Prostate gland (tissue), 2 donors: Measurements from ENCODE around the gene NAA38. TPM values are rescaled to one million over a fixed set of nuclear protein-coding genes. Genes with fewer than 3 reads are reported as not detected.

Source experiments
- DNase-seq: peaks from one replicate; pipeline ENCODE4 v3.0.0-alpha.2; 2019; ENCODE audit warnings: low spot score
- H3K27ac ChIP-seq, 2 donors: fragments of 200-600 bp; sonication (generic); 2 replicates each; pipeline ENCODE4 v1.5.1; 2017 to 2019
- H3K27me3 ChIP-seq: fragments of 200-600 bp; sonication (generic); replicated peaks from 2 replicates; pipeline ENCODE4 v1.5.1; 2019; ENCODE audit not compliant: insufficient read depth
- H3K36me3 ChIP-seq, 2 donors: fragments of 200-600 bp; sonication (generic); 1 replicate in 1 of 2; 2 replicates in 1 of 2; pipeline versions ENCODE4 v1.5.1 to v1.8.1; 2017 to 2019
- H3K4me1 ChIP-seq: fragments of 200-600 bp; sonication (generic); replicated peaks from 2 replicates; pipeline ENCODE4 v1.5.1; 2019
- H3K4me3 ChIP-seq, 2 donors: fragments of 200-600 bp; sonication (generic); 2 replicates each; pipeline ENCODE4 v1.5.1; 2017 to 2019
- H3K9me3 ChIP-seq: fragments of 200-600 bp; sonication (generic); 2 replicates; pipeline ENCODE4 v1.5.1; 2017
- CTCF ChIP-seq, 4 experiments: fragments of 200-600 bp in 2 of 4; fragments of 450-650 bp in 2 of 4; sonication (generic) in 2 of 4; IDR thresholded peaks; 1 replicate in 3 of 4; 2 replicates in 1 of 4; pipeline ENCODE4 v1.5.1; 2016 to 2019; ENCODE audit warnings: antibody characterized with exemption in 4 of 4, mild to moderate bottlenecking in 2 of 4, moderate library complexity in 2 of 4
- POLR2A ChIP-seq: fragments of 450-650 bp; IDR thresholded peaks from one replicate; pipeline ENCODE4 v1.6.1; 2016; ENCODE audit warnings: antibody characterized with exemption, mild to moderate bottlenecking
- POLR2AphosphoS5 ChIP-seq: sonication (generic); formaldehyde crosslinking; IDR thresholded peaks from one replicate; pipeline ENCODE4 v1.6.1; 2017; ENCODE audit warnings: antibody characterized with exemption
- WGBS: methylation state at CpG from one replicate; pipeline ENCODE4 v1.1.5; 2018; 5-methylcytosine and 5-hydroxymethylcytosine counted together
- intact Hi-C: fragments of 100-400 bp; cut with DNase I; formaldehyde crosslinking; loops from one replicate; pipeline ENCODE4 v1.14.2; 2022
- total RNA-seq, 2 donors: library from RNA; depleted of rRNA; stranded (reverse); fragments of >200 nt; gene quantifications; one replicate each; pipeline ENCODE4 v1.1.0, GENCODE V29; 2016

Gene NAA38
- total RNA-seq, 2 donors from 2014 or later: 74.6 to 163 TPM

DNA sequence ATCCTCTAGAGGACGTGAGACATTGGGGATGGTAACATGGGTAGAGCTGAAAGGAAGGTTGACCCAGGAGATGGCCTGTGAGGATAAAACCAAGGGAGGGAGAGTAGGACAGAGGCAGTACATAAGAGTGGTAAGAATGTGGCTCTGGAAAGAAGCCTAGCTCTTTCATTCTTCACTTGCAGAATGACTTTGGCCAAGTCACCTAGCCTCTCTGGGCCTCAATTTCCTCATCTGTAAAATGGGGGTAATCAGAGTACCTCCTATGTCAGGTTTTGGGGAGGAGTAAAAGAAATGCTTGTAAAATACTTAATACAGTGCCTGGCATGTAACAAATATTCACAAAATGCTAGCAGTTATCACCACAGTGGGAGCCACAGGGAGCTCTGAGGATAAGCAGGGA, 16.5 kb downstream of the NAA38 start:
- no peak for TF ChIP-seq CTCF (IDR thresholded peaks at IDR 0.05)
- TF ChIP-seq POLR2A: no peak
- no peak for TF ChIP-seq POLR2AphosphoS5
- no peaks in the 10 kb centered on the region for H3K27me3 ChIP-seq
- peaks cover 33% of the 10 kb centered on the region for H3K4me1 ChIP-seq
- H3K9me3 ChIP-seq: no peaks in the 10 kb centered on the region
- peak overlapping the region; percentile 98 to 99 for H3K27ac ChIP-seq
- H3K4me3 ChIP-seq: peak overlapping the region in 1 of 2 donors; percentile 67
- no peaks in the 10 kb centered on the region for H3K36me3 ChIP-seq
- intact Hi-C loops: loop anchor here (5.0 to 10.0 kb wide), 2 partner anchors 314 to 494 kb away; partner anchors contain the start of gene PER1
- WGBS: 67% methylated on average over 1 of the region's 1 CpG
- DNase-seq: no peak

DNA sequence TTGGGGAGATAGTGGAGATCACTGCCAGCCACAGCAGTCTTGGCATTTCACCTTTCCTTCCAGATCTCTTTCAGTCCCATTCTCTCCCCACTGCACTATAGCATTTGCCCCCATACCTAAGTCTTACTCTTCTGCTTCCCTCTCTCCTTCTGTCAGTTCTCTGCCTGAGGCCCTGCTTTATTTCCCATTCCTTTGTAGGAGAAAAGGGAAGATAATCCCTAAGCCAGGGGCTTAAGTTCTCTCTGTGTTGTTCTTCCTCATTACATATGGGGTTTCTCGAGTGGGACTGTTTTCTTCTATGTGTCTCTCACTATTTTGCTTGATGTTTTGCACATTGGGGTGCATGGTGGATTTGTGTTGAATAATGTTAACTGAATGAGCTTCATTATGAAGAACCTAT, 16.9 kb downstream of the NAA38 start:
- WGBS: 43% methylated on average over 1 of the region's 1 CpG
- TF ChIP-seq CTCF (IDR thresholded peaks at IDR 0.05): no peak
- no peak for TF ChIP-seq POLR2AphosphoS5
- no peak for TF ChIP-seq POLR2A
- intact Hi-C loops: loop anchor here (5.0 to 10.0 kb wide), 2 partner anchors 314 to 493 kb away; partner anchors contain the start of gene PER1
- Histone ChIP-seq H3K36me3 (no peaks in the 10 kb centered on the region), H3K27me3 (no peaks in the 10 kb centered on the region), H3K4me3 (no peak overlapping the region), H3K27ac (peak overlapping the region; percentile 98 to 99), H3K4me1 (peaks cover 28% of the 10 kb centered on the region), H3K9me3 (no peaks in the 10 kb centered on the region)
- DNase-seq: no peak

DNA sequence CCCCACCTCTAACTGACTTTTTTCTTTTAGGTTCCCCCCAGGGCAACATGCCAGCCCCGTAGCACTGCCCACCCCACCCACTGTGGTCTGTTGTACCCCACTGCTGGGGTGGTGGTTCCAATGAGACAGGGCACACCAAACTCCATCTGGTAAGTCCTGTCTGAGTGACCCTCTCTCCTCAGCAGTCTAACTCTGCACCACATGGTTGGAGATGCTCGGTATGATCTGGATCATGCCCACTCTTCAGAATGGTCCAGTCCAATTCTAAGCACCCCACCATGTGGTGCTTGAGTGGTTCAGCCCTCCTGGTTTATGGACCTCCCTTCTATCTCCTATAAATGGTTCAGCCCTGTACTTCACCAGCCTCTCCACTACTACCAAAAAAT, 17.5 kb downstream of the NAA38 start:
- intact Hi-C loops: loop anchor here (5.0 to 10.0 kb wide), 3 partner anchors 315 to 605 kb away; partner anchors contain the start of genes DVL2, PER1 and PHF23
- 29% methylated on average over 2 of the region's 2 CpGs for WGBS
- Histone ChIP-seq H3K4me1 (peaks cover 23% of the 10 kb centered on the region), H3K4me3 (no peak overlapping the region), H3K36me3 (no peaks in the 10 kb centered on the region), H3K27me3 (no peaks in the 10 kb centered on the region), H3K27ac (peak overlapping the region in 1 of 2 donors; percentile 98), H3K9me3 (no peaks in the 10 kb centered on the region)
- no peak for DNase-seq
- TF ChIP-seq POLR2A (no peak), CTCF (IDR thresholded peaks at IDR 0.05) (no peak), POLR2AphosphoS5 (no peak)

- Histone ChIP-seq H3K36me3 (no peaks in the 10 kb centered on the region), H3K4me1 (peaks cover 22% of the 10 kb centered on the region), H3K27me3 (no peaks in the 10 kb centered on the region), H3K9me3 (no peaks in the 10 kb centered on the region), H3K4me3 (no peak overlapping the region), H3K27ac (peak overlapping the region; percentile 95 to 98)
- TF ChIP-seq POLR2AphosphoS5 (peak; percentile 15), CTCF (IDR thresholded peaks at IDR 0.05) (no peak), POLR2A (no peak)
- intact Hi-C loops: loop anchor here (10.0 kb wide), 1 partner anchor 605 kb away; the partner anchor contains the start of genes DVL2 and PHF23
- DNase-seq: no peak
- WGBS: 42% methylated on average over 6 of the region's 6 CpGs
Observed at GRCh38 chr17:7839190-7839875, 18.0 kb downstream of the NAA38 start.
